Stimulated activated CD4-positive, alpha-beta T cell treated with anti-CD3 and anti-CD28 coated beads, Interleukin-1b, Interleukin-23, amount 100 ng/mL, for 48 hours (primary cell): ENCODE data around the gene RASA2.

ENCODE experiments used
- DNase-seq: peaks from one replicate; pipeline ENCODE4 v3.0.0-alpha.2; 2020

Gene RASA2

DNA sequence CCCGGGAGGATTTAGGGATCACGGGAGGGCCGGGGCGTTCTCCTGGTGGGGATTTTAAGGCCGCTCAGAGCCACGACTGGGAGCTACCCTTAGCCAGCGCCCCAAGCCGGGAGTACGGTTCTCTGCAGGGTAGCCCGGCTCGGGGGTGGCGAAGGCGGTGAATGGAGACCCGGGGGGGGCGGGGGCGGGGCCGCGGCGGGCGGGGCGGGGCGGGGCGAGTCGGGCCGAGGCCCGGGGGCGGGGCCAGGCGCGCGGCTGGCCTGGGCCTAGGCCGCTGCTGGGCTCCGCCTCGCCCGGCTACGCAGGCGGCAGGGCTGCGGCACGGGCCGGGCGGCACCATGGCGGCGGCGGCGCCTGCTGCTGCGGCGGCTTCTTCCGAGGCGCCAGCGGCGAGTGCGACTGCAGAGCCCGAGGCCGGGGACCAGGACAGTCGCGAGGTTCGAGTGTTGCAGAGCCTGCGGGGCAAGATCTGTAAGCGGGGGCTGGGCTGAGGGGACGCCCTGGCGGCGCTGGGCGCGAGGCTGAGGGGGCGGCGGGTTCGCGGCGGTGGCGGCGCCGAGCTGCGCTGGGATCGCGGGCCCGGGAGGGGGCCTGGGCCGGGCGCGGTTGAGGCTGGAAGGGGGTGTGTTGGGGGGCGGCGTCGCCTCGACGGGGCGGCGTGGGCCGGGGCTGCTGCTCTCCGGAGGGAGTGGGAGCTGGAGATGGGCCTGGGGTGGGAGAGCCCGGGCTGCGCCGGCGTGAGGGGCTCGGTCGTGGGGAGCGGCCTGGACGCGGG lies at the start of gene RASA2:
Gene RASA2 (plus strand): TSS at position 282 of the 775 bp plus-strand sequence. CDS start 57 bp downstream, at position 339.
- peak; percentile 65 for DNase-seq

DNA sequence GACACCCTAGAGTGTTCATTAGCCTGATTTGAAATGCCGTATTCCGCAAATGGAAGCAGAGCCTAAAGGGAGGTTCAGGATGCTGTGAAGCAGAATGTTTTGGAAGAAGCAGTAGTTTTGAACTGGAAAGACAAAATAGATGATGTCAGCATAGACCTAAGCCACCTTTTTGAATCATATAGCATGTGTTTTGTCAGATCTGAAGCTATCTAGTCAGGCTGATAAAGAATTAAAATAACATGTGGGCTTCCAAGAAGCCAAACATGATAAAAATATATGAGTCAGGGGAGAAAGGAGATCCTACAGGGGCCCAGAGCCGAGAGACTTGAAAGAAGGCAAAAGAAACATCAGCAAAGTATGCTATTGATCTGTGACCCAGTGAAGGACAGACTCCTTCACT lies 47.2 kb upstream of the RASA2 start:
- DNase-seq: no peak

- no peak for DNase-seq
Observed at GRCh38 chr3:141440942-141441341, 45.9 kb upstream of the RASA2 start.

DNA sequence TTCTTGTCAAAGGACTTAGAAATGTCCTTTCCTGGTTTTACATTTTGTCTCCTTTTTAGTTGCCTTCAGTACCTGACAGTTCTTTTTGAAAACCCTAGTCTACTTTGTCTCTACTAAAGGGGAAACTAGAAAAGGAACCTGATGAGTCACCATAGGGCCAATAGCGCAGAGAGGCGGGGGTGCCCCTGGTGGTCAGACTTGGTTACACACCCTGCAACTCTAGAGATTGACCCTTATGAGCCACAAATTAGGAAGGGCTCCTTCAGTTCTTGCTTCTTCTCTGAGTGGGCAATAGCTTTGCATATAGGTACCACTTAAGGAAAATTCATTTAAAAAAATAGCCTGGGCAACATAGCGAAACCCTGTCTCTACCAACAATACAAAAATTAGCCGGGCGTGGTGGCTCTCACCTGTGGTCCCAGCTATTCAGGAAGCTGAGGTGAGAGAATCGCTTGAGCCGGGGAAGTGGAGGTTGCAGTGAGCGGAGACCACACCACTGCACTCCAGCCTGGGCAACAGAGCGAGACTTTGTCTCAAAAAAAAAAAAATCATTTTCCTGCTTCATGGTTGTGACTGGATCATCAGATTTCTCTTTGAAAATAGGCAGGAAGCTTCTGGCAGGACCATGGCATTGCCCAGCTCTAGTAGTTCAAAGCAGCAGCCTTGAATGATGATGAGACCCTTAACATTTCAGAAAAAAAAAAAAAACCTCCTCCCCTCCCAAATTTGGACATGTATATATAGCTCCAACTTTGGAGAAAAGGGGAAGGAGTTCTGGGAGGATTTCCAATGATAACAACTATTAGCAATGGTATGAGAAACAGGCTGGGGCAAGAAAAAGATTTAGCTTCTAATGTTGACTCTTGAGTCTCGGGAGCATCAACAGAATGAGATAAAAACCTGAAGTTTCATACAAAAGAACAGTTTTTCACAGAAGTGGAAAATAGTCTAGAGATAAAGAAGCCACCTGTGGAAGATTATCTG lies 45.2 kb upstream of the RASA2 start:
- DNase-seq: peak; percentile 80

DNA sequence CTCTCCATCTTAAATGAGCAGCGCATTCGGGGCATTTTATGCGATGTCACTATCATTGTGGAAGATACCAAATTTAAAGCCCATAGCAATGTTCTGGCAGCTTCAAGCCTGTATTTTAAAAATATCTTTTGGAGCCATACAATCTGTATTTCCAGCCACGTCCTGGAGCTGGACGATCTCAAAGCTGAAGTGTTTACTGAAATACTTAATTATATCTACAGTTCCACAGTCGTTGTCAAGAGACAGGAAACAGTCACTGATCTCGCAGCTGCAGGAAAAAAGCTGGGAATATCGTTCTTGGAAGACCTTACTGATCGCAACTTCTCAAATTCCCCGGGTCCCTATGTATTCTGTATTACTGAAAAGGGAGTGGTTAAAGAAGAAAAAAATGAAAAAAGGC lies 44.4 kb upstream of the RASA2 start:
- no peak for DNase-seq

DNA sequence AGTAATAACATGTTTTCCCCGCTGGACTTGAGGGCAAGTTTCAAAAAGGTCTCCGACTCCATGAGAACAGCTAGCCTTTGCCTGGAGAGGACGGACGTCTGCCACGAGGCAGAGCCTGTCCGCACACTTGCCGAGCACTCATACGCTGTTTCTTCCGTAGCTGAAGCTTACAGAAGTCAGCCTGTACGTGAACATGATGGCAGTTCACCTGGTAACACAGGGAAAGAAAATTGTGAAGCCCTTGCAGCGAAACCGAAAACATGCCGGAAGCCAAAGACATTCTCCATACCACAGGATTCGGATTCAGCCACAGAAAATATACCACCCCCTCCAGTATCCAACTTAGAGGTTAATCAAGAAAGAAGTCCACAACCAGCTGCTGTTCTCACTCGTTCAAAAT lies 43.9 kb upstream of the RASA2 start:
- no peak for DNase-seq

GRCh38 chr3:141444586-141445285 lies 42.1 kb upstream of the RASA2 start:
- no peak for DNase-seq

GRCh38 chr3:141445990-141446389 lies 40.8 kb upstream of the RASA2 start:
- DNase-seq: no peak

GRCh38 chr3:141446737-141447136 lies 40.1 kb upstream of the RASA2 start:
- DNase-seq: no peak

- DNase-seq: no peak
Observed at GRCh38 chr3:141447383-141447782, 39.4 kb upstream of the RASA2 start.

GRCh38 chr3:141448606-141449220 lies 38.1 kb upstream of the RASA2 start:
- DNase-seq: no peak

DNA sequence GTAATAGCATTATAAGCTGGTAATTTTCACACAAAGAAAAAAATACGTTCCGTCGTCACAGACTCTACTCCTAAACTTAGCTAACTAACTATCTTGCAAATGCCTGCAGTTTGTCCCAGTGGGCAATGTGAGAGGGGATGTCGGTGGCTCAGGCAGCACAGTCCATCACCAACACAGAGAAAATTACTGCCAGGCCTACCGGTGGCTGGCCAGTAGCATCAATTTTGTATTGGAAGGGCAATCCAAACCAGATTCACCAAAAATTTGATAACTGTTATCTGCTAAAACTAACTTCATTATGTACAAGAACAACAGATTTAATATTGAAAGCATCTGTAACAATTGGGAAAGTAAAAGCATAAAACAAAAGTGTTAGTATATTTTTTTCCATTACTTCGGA lies 37.4 kb upstream of the RASA2 start:
- DNase-seq: no peak

DNA sequence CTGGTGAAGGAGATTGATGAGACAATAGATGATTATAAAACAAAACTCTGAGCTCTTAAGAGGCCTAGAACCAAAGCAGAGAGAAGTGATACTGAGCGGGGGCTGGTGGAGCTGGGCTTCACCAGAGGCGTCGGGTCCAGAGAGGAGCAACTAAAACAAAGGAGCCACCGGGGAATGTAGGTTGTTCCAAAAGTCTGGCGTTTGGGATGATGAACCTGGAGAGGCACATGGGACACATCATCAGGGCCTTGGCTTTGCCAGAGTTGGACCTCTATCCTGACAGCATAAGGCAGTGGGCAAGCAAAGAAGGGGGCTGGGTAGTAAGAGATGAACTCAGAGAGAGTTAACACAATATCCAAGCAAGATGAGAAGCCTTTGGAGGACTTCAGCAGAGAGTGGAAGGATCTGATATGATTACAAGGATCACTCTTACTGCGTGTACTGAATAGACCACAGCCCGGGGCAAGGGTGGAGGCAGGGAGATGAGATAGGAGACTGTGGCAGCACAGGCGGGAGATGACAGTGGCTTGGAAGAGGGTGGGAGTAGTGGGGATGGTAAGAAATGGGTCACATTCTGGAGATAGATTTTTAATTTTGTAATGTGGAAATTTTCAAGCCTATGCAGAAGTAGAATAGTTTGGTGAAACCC lies 36.0 kb upstream of the RASA2 start:
- no peak for DNase-seq

GRCh38 chr3:141452045-141452444 lies 34.8 kb upstream of the RASA2 start:
- DNase-seq: peak; percentile 32

DNA sequence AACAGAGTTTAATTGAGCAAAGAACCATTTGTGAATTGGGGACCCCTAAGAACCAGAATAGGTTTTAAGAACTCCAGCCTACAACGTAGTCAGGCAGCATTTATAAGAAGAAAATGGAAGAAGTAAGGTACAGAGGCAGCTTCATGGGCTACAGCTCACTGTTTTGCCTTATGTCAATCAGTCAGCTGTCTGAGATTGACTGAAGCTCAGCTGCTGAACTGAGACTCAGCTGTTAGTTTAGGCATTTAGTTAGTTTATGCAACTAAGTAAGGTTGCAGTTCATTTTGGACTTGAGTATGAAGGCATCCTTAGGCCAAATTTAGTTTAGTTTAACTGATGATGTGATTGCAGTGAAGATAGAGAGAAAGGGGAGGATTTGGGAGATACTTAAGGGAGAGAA lies 34.1 kb upstream of the RASA2 start:
- no peak for DNase-seq

- DNase-seq: no peak
Observed at GRCh38 chr3:141454054-141454453, 32.8 kb upstream of the RASA2 start.

DNA sequence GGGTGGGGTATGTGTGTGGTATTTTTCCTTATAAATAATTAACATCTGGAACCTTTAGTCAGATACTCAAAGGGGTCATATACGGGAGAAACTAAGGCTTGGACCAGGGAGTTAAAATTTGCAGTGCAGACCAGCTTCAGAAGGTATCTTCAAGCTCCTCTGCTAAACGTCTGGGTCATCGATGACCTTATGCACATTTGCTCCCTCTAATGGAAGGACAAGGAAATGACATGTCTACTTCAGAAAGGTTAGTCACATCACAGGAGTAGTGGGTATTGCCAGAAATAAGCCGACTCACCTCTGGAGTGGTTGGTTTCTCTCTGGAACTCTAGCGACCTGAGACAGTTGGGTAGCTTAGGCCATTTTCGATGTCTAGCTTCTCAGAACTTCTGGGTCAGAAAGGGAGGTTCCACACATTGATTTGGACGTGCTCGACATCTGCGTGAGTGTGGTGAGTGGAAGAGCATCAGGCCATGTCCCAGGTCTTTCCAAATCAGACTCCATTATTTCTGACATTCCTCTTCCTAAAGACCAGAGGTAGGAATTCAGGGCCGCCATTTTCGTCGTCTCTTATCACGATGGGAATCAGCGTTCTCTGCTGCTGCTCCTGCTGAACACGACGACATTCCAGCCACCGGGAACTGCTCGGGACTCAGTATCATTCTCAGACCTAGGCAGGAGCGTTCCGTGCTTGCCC lies 31.8 kb upstream of the RASA2 start:
- peak; percentile 30 for DNase-seq

DNA sequence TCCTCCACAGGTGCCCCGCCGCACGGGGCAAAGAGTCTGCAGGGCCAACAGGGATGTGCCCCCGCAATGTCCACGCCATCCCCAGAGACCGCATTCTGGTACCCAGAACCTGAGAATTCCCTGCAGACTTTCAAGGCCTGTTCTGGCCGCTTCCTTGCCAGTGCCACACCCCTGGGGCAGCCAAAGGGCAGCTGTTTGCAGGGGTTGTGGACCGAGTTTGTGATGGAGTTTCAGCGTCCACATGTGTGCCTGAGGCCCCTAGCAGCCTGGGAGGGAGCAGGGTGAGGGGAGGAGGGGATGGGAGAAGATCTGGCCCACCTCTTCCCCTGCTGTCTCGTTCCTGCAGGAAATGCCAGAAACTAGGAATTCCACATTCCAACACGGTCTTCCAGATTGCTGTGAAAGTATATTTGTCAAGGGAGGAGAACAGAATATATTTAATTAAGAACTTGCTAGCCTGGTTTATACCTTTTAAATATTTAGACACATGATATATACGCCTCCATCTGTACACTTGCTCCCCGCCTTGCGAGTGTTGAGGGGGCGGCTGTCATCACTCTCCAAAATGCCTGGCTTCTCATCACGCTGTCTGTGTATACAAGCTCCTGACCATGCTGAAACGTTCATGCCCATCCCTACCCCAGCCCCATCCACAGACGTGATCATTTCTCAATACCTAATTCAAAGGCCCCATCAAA lies 31.1 kb upstream of the RASA2 start:
- DNase-seq: no peak

DNA sequence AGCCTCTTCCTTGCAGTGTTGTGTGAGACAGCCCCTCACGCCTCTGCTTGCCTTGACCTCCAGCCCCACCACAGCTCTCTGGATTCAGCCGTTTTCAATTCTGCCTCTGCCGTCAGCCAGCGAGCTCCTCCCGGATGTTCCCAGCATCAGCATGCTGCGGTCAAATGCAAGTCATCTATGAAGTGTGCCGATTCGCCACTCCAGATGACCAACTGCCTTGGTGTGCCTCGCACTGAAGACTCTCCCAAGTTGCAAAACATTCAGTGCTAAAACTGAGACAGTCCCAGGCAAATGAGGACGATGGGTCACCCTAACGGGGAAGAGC lies 30.6 kb upstream of the RASA2 start:
- no peak for DNase-seq

- no peak for DNase-seq
Observed at GRCh38 chr3:141457624-141458236, 29.1 kb upstream of the RASA2 start.

DNA sequence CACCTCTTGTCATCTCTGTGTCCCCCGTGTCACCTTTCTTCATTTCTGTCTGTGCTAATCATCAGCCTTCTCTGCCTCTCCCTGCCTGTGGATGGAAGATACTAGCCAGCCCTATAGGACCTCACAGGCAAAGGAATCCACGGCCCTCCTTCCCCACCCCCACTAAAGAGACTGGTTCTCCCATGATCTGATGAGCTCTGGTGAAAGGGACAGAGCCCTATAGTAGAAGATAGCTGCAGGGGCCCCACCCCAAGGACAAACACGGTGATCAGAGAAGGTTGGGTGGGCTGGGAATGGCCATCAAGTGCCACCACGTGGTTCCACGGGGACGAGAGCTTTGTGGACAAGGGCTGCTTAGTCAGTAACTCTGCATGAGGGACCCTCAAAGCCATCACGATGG lies 27.8 kb upstream of the RASA2 start:
- DNase-seq: no peak
